NCI-H774 (cell line): ENCODE measurements around the gene XIRP1.
"Not testable (repeated sequence)": the region's sequence is repeated elsewhere in the genome, so short reads cannot be mapped to it uniquely, and the experiment has no call there.

Source experiments
- DNase-seq: peaks from one replicate; lab custom pipeline; 2025; lab: John Stamatoyannopoulos, UW

XIRP1 gene

GRCh38 chr3:39185326-39185958 is 7.0 kb downstream of the XIRP1 start:
- no peak for DNase-seq

- no peak for DNase-seq
Measured at GRCh38 chr3:39184968-39185285, 7.5 kb downstream of the XIRP1 start.

GRCh38 chr3:39184081-39184967 is 8.1 kb downstream of the XIRP1 start:
- no peak for DNase-seq

GRCh38 chr3:39183211-39184080 is 8.9 kb downstream of the XIRP1 start:
- no peak for DNase-seq

- DNase-seq, result no peak
Measured at GRCh38 chr3:39181408-39182335, 10.7 kb downstream of the XIRP1 start.

- peak; percentile 79 for DNase-seq
Measured at GRCh38 chr3:39180546-39181346, 11.6 kb downstream of the XIRP1 start.

- DNase-seq, result no peak
Measured at GRCh38 chr3:39180183-39180545, 12.2 kb downstream of the XIRP1 start.

GRCh38 chr3:39178553-39178952 is 13.8 kb downstream of the XIRP1 start:
- DNase-seq, result no peak

GRCh38 chr3:39177708-39178332 is 14.6 kb downstream of the XIRP1 start:
- DNase-seq, result peak; percentile 43

GRCh38 chr3:39176025-39176714 is 16.2 kb downstream of the XIRP1 start:
- DNase-seq, result no peak

- no peak for DNase-seq
Measured at GRCh38 chr3:39173318-39174125, 18.9 kb downstream of the XIRP1 start.

GRCh38 chr3:39171860-39172259 is 20.5 kb downstream of the XIRP1 start:
- no peak for DNase-seq

GRCh38 chr3:39170877-39171276 is 21.5 kb downstream of the XIRP1 start:
- not testable (repeated sequence) for DNase-seq

- no peak for DNase-seq
Measured at GRCh38 chr3:39170461-39170860, 21.9 kb downstream of the XIRP1 start.

GRCh38 chr3:39169712-39170111 is 22.7 kb downstream of the XIRP1 start:
- DNase-seq, result no peak

GRCh38 chr3:39168156-39168780 is 24.1 kb downstream of the XIRP1 start:
- no peak for DNase-seq

- no peak for DNase-seq
Measured at GRCh38 chr3:39166932-39167532, 25.4 kb downstream of the XIRP1 start.
